ENCODE measurements around the gene KIF25.

GRCh38 chr6:168024951-168025510, 27.6 kb downstream of the KIF25 start:
- TF ChIP-seq CTCF (conservative IDR thresholded peaks at IDR 0.05; ENCODE audit: low read depth, low read length) (no peak), EZH2 (IDR thresholded peaks at IDR 0.05; ENCODE audit: borderline replicate concordance, low read depth, low read length, poor library complexity, severe bottlenecking) (no peak)
